Posterior vena cava (tissue), 2 donors: ENCODE data around the gene PLBD2. TPM values are rescaled to one million over a fixed set of nuclear protein-coding genes. Genes with fewer than 3 reads are reported as not detected.

ENCODE experiments used
- DNase-seq: peaks from one replicate; pipeline ENCODE4 v3.0.0-alpha.2; 2020; ENCODE audit warnings: low spot score
- intact Hi-C, 2 donors: fragments of 100-400 bp; cut with DNase I; formaldehyde crosslinking; loops; one replicate each; pipeline versions ENCODE4 v1.14.1 to v1.14.2; 2022 to 2023
- total RNA-seq, 2 donors: library from RNA; stranded (reverse); fragmentation: NEBNext Ultra II Directional; extraction: Animal tissue kit (Norgen Biotek cat#: 25700); gene quantifications; one replicate each; pipeline ENCODE4 v1.2.1, GENCODE V29; 2021
- donor health status: DM: yes; HTN: yes; CAD: no.
- donor health status: DM: yes; HTN: yes; CAD: no.

The PLBD2 gene
- total RNA-seq, 2 donors from 2014 or later: 53.8 to 67.8 TPM

DNA sequence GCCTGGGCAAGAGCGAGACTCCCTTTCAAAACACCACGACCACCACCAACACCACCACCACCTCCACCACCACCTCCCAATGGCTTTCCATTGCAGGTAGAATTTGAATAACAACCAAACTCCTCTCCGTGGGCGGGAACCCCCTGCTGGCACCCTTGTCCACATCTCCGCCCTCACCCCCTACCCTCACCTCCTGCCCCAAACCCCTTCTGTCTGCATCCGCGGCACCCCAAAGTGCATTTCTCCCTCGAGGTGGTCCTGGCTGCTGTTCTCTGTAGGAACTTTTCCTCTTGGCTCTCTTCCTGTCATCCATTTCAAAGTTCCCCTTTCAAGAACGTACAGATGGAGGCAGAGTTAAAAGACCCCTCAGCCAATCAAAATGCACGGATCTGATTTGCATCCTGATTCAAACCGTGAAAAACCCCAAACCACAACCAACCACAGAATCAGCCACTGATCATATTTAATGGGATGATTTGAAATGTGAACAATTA is 67.6 kb downstream of the PLBD2 start:
- DNase-seq: peak; percentile 62
- intact Hi-C loops: loop anchor here (10.0 kb wide), 2 partner anchors 111 to 231 kb away; no protein-coding TSS in a partner anchor

DNA sequence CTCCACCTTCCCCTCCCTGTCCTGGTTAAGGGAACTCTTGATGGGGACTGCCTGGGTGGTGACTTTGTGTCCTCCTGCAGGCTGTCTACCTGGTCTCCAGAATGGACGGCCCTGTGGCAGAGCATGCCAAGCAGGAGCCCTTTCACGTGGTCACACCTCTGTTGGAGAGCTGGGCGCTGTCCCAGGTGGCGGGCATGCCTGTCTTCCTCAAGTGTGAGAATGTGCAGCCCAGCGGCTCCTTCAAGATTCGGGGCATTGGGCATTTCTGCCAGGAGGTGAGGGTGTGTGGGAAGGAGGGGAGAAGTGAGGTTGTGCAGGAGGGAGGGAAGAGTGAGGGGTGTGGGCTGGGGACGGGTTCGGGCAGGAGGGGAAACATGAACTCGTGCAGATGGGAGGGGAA is 69.5 kb downstream of the PLBD2 start:
- peak; percentile 64 for DNase-seq
- intact Hi-C loops: loop anchor here (10.0 kb wide), 2 partner anchors 113 to 233 kb away; no protein-coding TSS in a partner anchor

DNA sequence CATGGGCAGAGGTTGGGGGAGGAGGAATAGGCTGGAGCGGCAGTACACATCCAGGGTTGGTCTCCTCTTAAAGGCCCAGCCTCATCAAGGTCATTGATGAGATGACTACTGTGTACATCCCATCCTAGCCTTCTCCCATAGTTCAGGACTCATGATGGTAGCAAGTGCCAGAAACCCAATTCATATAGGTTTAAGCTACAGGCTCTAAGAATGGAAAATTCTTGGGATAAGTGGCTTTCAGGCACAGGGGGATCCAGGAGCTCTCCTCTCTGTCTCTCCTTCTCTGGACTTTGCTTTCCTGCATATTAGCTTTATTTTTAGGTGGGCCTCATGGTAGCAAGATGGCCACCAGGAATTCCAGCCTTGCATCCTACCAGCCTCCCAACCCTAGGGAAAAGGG is 70.1 kb downstream of the PLBD2 start:
- intact Hi-C loops: loop anchor here (10.0 kb wide), 2 partner anchors 114 to 234 kb away; no protein-coding TSS in a partner anchor
- no peak for DNase-seq

DNA sequence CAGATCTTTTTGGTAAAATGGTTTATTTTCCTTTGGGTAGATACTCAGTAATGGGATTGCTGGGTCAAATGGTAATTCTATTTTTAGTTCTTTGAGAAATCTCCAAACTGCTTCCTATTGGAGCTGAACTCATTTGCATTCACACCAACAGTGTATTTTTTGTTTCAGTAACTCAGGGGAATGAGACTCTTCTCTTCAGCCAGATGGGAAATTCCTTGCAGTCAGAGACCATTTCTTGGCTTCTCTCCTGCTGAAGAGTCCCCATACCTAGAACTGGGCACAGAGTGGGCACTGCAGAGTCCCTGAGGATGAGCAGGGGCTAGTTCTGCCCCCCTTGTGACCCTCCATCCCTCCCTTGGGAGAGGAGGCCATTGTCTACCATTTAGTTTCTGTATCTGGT is 74.6 kb downstream of the PLBD2 start:
- DNase-seq: peak; percentile 19
- intact Hi-C loops: no loop called here

DNA sequence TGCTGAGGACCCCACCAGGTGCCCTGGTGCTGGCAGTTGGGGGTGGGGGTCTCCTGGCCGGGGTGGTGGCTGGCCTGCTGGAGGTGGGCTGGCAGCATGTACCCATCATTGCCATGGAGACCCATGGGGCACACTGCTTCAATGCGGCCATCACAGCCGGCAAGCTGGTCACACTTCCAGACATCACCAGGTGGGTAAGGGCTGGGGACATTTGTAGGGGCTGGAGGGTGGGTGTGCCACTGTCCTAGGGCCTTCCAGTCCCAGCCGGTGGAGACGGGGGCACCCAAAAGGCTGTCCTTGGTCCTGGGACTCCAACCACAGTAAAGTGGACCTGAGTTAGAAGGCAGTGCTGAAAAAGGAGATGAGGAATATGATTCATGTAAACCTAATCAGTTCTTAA is 77.0 kb downstream of the PLBD2 start:
- DNase-seq: peak; percentile 62
- intact Hi-C loops: loop anchor here in 1 of 2 donors (5.0 kb wide), 1 partner anchor 802 kb away; no protein-coding TSS in a partner anchor

DNA sequence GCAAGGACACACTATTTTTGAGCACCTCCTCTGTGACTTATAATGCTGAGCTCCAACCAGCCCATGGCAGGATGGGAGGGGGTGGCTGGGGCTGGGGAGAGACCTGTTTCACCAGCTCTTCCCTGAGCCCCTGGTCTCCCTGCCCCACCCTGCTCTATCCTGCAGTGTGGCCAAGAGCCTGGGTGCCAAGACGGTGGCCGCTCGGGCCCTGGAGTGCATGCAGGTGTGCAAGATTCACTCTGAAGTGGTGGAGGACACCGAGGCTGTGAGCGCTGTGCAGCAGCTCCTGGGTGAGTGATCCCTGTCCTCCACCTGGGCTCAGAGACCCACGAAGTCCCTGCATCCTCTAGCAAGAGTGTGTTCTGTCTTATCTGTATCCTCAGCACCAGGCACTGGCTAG is 78.2 kb downstream of the PLBD2 start:
- DNase-seq: peak; percentile 51
- intact Hi-C loops: loop anchor here in 1 of 2 donors (5.0 kb wide), 1 partner anchor 801 kb away; no protein-coding TSS in a partner anchor

DNA sequence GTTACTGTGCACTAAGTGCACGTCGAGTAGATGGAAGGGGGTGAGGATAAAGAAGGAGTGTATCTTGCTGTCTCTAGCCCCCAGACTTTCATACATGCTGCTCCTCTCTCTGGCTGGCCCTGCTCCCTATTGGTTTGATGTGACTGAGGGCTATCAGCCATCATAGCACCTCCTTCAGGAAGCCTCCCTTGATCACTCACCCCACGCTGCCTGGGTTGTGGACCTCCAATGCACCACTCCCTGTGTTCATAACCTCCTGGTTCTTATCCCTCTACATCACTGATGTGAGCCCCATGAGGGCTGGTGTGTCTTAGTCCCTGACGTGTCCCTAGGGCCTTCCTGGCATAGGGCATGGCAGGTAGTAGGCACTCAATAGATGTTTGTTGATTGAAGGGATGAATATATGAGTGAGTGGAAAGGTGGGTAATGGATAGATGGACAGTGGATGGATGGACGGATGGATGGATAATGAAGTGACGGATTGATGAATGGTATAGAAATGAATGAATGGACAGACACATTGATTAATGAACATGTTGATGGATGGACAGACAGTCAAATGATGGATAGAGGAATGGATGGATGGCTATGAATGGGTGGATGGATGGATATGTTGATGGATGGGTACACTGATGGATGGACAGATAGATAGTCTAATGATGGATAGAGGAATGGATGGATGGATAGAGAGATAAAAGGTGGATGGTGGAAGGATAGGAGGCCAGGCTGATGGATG is 78.8 kb downstream of the PLBD2 start:
- DNase-seq: peak; percentile 46
- intact Hi-C loops: loop anchor here in 1 of 2 donors (5.0 kb wide), 1 partner anchor 800 kb away; no protein-coding TSS in a partner anchor

DNA sequence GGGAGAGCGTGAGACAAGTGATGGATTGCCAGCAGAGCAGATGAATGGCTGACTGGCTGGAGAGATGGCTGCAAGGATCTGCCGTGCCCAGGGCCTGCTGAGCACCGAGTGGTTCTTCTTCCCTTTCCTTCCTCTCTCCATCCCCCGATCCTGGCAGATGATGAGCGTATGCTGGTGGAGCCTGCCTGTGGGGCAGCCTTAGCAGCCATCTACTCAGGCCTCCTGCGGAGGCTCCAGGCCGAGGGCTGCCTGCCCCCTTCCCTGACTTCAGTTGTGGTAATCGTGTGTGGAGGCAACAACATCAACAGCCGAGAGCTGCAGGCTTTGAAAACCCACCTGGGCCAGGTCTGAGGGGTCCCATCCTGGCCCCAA is 79.3 kb downstream of the PLBD2 start:
- peak; percentile 70 for DNase-seq
- intact Hi-C loops: loop anchor here in 1 of 2 donors (5.0 kb wide), 1 partner anchor 800 kb away; no protein-coding TSS in a partner anchor

DNA sequence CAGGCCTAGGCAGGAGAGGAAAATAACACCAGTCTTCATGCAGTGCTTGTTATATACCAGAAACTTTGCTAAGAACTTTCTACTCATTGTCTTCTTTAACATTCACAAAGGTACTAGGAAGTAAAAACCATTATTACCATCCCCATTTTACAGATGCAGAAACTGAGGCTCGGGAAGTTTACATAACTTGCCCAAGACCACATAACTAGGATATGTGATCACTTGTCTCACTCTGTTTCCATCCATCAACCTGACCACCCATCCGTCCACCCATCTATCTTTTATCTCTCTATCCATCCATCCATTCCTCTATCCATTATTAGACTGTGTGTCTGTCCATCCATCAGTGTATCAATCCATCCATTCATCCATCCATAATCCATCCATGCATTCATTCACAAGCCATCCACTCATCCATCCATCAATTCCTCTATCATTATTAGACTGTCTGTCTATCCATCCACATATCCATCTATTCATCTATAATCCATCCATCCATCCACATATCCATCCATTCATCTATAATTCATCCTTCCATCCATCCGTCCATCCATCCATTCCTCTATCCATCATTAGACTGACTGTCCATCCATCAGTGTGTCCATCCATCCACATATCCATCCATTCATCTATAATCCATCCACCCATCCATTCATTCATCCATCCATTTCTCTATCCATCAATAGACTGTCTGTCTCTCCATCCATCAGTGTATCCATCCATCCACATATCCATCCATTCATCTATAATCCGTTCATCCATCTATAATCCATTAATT is 80.3 kb downstream of the PLBD2 start:
- intact Hi-C loops: loop anchor here in 1 of 2 donors (5.0 kb wide), 1 partner anchor 799 kb away; no protein-coding TSS in a partner anchor

DNA sequence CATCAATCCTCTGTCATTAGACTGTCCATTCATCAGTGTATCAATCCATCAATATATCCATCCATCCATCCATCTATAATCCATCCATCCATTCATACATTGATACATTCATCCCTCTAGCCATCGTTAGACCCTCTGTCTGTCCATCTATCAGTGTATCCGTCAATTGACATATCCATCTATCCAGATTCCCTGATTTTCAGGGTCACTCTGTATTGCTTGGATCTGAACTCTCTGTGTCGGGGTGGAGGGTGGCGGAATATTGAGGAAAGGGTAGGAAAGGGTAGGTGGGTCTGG is 80.9 kb downstream of the PLBD2 start:
- intact Hi-C loops: loop anchor here in 1 of 2 donors (5.0 kb wide), 1 partner anchor 798 kb away; no protein-coding TSS in a partner anchor

More for the DNA sequence above, 80.3 kb downstream of the PLBD2 start:
- no peak for DNase-seq

DNA sequence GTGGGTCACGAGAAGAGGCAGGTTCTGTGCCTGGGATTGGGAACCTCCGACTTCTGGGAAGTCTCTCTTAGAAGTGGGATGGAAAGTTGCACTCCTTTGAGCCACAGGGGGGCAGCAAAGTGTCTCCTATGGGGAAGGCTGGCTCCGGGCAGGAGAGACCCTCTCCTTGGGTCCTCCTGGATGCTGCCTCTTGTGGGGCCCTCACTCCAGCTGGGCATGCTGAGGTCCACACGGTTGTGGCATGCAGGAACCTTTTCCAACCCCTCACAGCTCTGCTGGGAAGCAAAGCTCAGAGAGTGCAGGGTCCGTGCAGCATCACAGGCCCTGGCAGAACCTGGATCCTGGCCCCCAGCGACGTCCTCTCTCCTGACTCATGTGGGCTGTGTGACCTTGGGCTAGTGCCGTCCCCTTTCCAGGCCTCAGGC is 81.2 kb downstream of the PLBD2 start:
- intact Hi-C loops: loop anchor here in 1 of 2 donors (5.0 kb wide), 1 partner anchor 798 kb away; no protein-coding TSS in a partner anchor
- DNase-seq: peak; percentile 62

More for the DNA sequence above, 80.9 kb downstream of the PLBD2 start:
- DNase-seq: no peak

DNA sequence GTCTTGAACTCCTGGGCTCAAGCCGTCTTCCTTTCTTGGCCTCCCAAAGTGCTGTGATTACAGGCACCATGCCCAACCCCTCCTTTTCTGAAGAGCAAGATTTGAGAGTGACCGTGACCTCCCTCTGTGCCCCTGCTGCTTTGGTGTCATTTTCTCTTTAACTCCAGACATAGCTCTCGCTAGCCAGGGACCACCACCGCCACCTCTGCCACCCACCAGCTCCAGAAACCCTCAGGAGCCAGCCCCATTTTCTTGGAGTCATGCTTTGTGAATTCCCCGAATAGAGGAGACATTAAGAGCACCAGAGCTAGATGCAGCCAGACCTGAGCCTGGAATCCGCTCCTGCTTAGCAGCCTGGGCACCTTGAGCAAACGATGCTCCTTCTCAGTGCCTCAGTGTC is 81.9 kb downstream of the PLBD2 start:
- intact Hi-C loops: no loop called here

More for the DNA sequence above, 81.9 kb downstream of the PLBD2 start:
- DNase-seq: peak; percentile 28

Other genes starting within 250 kb of the PLBD2 start
- not detected for gene RASAL1, start 222.8 kb upstream of the PLBD2 start, total RNA-seq
- gene CFAP73, start 208.9 kb upstream of the PLBD2 start, total RNA-seq: not detected
- 10 to 100 TPM; 37.0 to 47.6 TPM for gene DDX54, start 173.1 kb upstream of the PLBD2 start, total RNA-seq
- 1 to 10 TPM; 6.6 to 9.7 TPM for gene RITA1, start 172.9 kb upstream of the PLBD2 start, total RNA-seq
- 10 to 100 TPM; 28.8 to 50.8 TPM for gene TPCN1, start 137.1 kb upstream of the PLBD2 start, total RNA-seq
- 10 to 100 TPM; 21.6 to 29.8 TPM for gene SLC8B1, start 23.5 kb upstream of the PLBD2 start, total RNA-seq
- gene SDS, start 45.3 kb downstream of the PLBD2 start, total RNA-seq: under 1 TPM; 0.62 to 0.83 TPM
- gene SDSL, start 63.8 kb downstream of the PLBD2 start, total RNA-seq: 1 to 10 TPM; 1.1 to 5.5 TPM
- not detected for gene LHX5, start 113.3 kb downstream of the PLBD2 start, total RNA-seq